PC-3 (cell line): Measurements from ENCODE around the gene C6orf62. TPM values are rescaled to one million over a fixed set of nuclear protein-coding genes. Genes with fewer than 3 reads are reported as not detected.

Experiments used
- ATAC-seq: fragments of 200-7000 bp; cut with Tn5 transposase; 2 replicates; pipeline ENCODE4 v1.9.1; 2020; ENCODE audit warnings: mild to moderate bottlenecking, moderate library complexity
- BruUV-seq: library from RNA; stranded (reverse); fragments of 400-500 nt; replicated peaks from 2 replicates; lab custom pipeline; 2021; lab: Mats Ljungman, UMichigan
- CTCF ChIA-PET: fragments of 300-600 bp; sonication (Branson Sonifier 250); formaldehyde crosslinking; loops from one replicate; lab custom pipeline; 2022; ENCODE audit warnings: antibody characterized with exemption; lab: Charles Lee
- POLR2A ChIA-PET: fragments of 300-600 bp; sonication (Branson Sonifier 250); formaldehyde crosslinking; loops from one replicate; lab custom pipeline; 2022; ENCODE audit warnings: antibody characterized with exemption; ENCODE audit not compliant: unreplicated experiment; lab: Charles Lee
- DNase-seq: peaks from one replicate; pipeline ENCODE4 v3.0.0-alpha.2; 2015
- H2AFZ ChIP-seq: fragments of 300-600 bp; sonication (generic); 2 replicates; pipeline ENCODE4 v1.6.0; 2016; ENCODE audit warnings: antibody characterized with exemption, low read length
- H3F3A ChIP-seq: fragments of 300-600 bp; sonication (generic); one replicate; pipeline ENCODE4 v1.6.0; 2017; ENCODE audit warnings: antibody characterized with exemption, low read length, control low read depth, mild to moderate bottlenecking; ENCODE audit not compliant: unreplicated experiment
- H3K27ac ChIP-seq: fragments of 300-600 bp; sonication (generic); 2 replicates; pipeline ENCODE4 v1.5.1; 2016; ENCODE audit warnings: mild to moderate bottlenecking, low read length
- H3K27me3 ChIP-seq: fragments of 300-600 bp; sonication (generic); 2 replicates; pipeline ENCODE4 v1.6.1; 2016; ENCODE audit warnings: low read length, mixed read lengths
- H3K36me3 ChIP-seq: fragments of 300-600 bp; sonication (generic); 2 replicates; pipeline ENCODE4 v1.6.1; 2016; ENCODE audit warnings: low read depth, mixed run types, low read length, mixed read lengths
- H3K4me1 ChIP-seq: fragments of 300-600 bp; sonication (generic); 2 replicates; pipeline ENCODE4 v1.5.1; 2016; ENCODE audit warnings: low read length; ENCODE audit not compliant: insufficient read depth
- H3K4me2 ChIP-seq: fragments of 300-600 bp; sonication (generic); 2 replicates; pipeline ENCODE4 v1.6.0; 2016; ENCODE audit warnings: low read length
- H3K4me3 ChIP-seq: fragments of 300-600 bp; sonication (generic); 2 replicates; pipeline ENCODE4 v1.5.1; 2016; ENCODE audit warnings: mild to moderate bottlenecking, low read length, mixed read lengths
- H3K79me2 ChIP-seq: fragments of 300-600 bp; sonication (generic); 2 replicates; pipeline ENCODE4 v1.6.1; 2017; ENCODE audit warnings: low read length, mixed read lengths
- H3K9ac ChIP-seq: fragments of 300-600 bp; sonication (generic); 2 replicates; pipeline ENCODE4 v1.6.0; 2016; ENCODE audit warnings: mild to moderate bottlenecking, low read length
- H3K9me2 ChIP-seq: fragments of 300-600 bp; sonication (generic); replicated peaks from 2 replicates; pipeline ENCODE4 v1.6.1; 2016; ENCODE audit warnings: mixed run types, low read length, mixed read lengths
- H3K9me3 ChIP-seq: fragments of 300-600 bp; sonication (generic); 2 replicates; pipeline ENCODE4 v1.6.1; 2016; ENCODE audit warnings: low read length, mixed read lengths
- H4K20me1 ChIP-seq: fragments of 300-600 bp; sonication (generic); 2 replicates; pipeline ENCODE4 v1.6.1; 2016; ENCODE audit warnings: low read length, mixed read lengths
- EZH2 ChIP-seq: fragments of 300-600 bp; sonication (generic); IDR thresholded peaks from one replicate; pipeline ENCODE4 v1.6.1; 2017; ENCODE audit warnings: antibody characterized with exemption, mild to moderate bottlenecking, low read length; ENCODE audit not compliant: unreplicated experiment
- EZH2phosphoT487 ChIP-seq: fragments of 300-600 bp; sonication (generic); IDR thresholded peaks from 2 replicates; pipeline ENCODE4 v1.6.1; 2018; ENCODE audit warnings: mild to moderate bottlenecking, antibody characterized with exemption, low read length, borderline replicate concordance
- intact Hi-C: fragments of 100-400 bp; cut with micrococcal nuclease; formaldehyde crosslinking; loops from 2 replicates; pipeline ENCODE4 v1.9.0; 2023
- total RNA-seq: library from RNA; depleted of rRNA; stranded (reverse); fragments of >200 nt; gene quantifications from 2 replicates; pipeline ENCODE4 v1.2.3, GENCODE V29; 2014
- TF ChIP-seq, protein P1 (sequence below): fragments of 300-600 bp; sonication (generic); conservative IDR thresholded peaks from 2 replicates; pipeline ENCODE4 v1.5.1; 2017; ENCODE audit warnings: antibody characterized with exemption, low read depth, mild to moderate bottlenecking, low read length

Gene C6orf62
- total RNA-seq, 1 experiment from 2014 or later, result 81.8 TPM

DNA sequence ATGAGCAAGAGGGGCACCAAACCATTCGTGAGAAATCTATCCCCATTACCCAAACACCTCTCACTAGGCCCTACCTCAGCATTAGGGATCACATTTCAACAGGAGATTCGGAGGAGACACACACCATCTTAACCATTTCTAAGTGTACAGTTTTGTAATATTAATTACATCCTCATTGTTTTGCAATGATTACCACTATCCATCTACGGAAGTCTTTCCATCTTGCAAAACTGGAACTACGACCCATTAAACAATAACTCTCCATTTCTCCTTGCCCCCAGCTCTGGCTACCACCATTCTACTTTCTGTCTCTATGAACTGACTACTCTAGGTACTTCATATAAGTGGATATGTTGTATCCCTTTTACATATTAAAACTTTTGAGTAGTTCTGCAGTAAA, 32.0 kb downstream of the C6orf62 start:
- H3K9me3 ChIP-seq, result no peaks in the 10 kb centered on the region
- H3K4me3 ChIP-seq, result no peak overlapping the region
- DNase-seq (no peak), ATAC-seq (no peak)
- H3K4me2 ChIP-seq, result no peak overlapping the region
- H3K9me2 ChIP-seq, result no peaks in the 10 kb centered on the region
- no TSS peak for BruUV-seq
- ChIA-PET POLR2A (no interaction called here), CTCF (no interaction called here)
- no peaks in the 10 kb centered on the region for H3K4me1 ChIP-seq
- H3F3A ChIP-seq, result no peaks in the 10 kb centered on the region
- no peaks in the 10 kb centered on the region for H3K36me3 ChIP-seq
- no peak overlapping the region for H2AFZ ChIP-seq
- no peaks in the 10 kb centered on the region for H3K79me2 ChIP-seq
- H3K9ac ChIP-seq, result no peak overlapping the region
- intact Hi-C loops, result no loop called here
- no peak overlapping the region for H3K27ac ChIP-seq
- no peaks in the 10 kb centered on the region for H4K20me1 ChIP-seq
- TF ChIP-seq EZH2 (no peak), EZH2phosphoT487 (no peak)
- TF ChIP-seq, protein P1, sequence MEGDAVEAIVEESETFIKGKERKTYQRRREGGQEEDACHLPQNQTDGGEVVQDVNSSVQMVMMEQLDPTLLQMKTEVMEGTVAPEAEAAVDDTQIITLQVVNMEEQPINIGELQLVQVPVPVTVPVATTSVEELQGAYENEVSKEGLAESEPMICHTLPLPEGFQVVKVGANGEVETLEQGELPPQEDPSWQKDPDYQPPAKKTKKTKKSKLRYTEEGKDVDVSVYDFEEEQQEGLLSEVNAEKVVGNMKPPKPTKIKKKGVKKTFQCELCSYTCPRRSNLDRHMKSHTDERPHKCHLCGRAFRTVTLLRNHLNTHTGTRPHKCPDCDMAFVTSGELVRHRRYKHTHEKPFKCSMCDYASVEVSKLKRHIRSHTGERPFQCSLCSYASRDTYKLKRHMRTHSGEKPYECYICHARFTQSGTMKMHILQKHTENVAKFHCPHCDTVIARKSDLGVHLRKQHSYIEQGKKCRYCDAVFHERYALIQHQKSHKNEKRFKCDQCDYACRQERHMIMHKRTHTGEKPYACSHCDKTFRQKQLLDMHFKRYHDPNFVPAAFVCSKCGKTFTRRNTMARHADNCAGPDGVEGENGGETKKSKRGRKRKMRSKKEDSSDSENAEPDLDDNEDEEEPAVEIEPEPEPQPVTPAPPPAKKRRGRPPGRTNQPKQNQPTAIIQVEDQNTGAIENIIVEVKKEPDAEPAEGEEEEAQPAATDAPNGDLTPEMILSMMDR, result no peak
- H3K27me3 ChIP-seq, result no peaks in the 10 kb centered on the region

DNA sequence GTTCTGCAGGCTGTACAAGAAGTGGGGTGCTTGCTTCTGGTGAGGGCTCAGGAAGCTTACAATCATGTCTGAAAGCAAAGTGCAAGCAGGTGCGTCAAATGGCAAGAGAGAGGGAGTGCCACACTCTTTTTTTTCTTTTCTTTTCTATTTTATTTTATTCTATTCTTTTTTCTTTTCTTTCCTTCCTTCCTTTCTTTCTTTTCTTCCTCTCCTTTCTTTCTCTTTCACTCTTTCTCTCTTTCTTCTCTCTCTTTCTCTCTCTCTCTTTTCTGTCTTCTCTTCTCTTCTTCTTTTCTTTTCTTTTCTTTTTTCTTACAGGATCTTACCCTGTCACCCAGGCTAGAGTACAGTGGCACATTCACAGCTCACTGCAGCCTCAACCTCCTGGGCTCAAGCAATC, 32.5 kb downstream of the C6orf62 start:
- Histone ChIP-seq H3K9me2 (no peaks in the 10 kb centered on the region), H3K4me3 (no peak overlapping the region), H3K9me3 (no peaks in the 10 kb centered on the region), H2AFZ (no peak overlapping the region), H3K79me2 (no peaks in the 10 kb centered on the region), H3K4me1 (no peaks in the 10 kb centered on the region), H3K4me2 (no peak overlapping the region), H3K36me3 (no peaks in the 10 kb centered on the region), H3K27me3 (no peaks in the 10 kb centered on the region), H4K20me1 (no peaks in the 10 kb centered on the region), H3K27ac (no peak overlapping the region), H3F3A (no peaks in the 10 kb centered on the region), H3K9ac (no peak overlapping the region)
- no peak for DNase-seq
- TF ChIP-seq EZH2 (no peak), EZH2phosphoT487 (no peak)
- TF ChIP-seq, protein P1, result no peak
- ATAC-seq, result no peak
- ChIA-PET CTCF (no interaction called here), POLR2A (no interaction called here)
- no TSS peak for BruUV-seq
- intact Hi-C loops, result no loop called here

DNA sequence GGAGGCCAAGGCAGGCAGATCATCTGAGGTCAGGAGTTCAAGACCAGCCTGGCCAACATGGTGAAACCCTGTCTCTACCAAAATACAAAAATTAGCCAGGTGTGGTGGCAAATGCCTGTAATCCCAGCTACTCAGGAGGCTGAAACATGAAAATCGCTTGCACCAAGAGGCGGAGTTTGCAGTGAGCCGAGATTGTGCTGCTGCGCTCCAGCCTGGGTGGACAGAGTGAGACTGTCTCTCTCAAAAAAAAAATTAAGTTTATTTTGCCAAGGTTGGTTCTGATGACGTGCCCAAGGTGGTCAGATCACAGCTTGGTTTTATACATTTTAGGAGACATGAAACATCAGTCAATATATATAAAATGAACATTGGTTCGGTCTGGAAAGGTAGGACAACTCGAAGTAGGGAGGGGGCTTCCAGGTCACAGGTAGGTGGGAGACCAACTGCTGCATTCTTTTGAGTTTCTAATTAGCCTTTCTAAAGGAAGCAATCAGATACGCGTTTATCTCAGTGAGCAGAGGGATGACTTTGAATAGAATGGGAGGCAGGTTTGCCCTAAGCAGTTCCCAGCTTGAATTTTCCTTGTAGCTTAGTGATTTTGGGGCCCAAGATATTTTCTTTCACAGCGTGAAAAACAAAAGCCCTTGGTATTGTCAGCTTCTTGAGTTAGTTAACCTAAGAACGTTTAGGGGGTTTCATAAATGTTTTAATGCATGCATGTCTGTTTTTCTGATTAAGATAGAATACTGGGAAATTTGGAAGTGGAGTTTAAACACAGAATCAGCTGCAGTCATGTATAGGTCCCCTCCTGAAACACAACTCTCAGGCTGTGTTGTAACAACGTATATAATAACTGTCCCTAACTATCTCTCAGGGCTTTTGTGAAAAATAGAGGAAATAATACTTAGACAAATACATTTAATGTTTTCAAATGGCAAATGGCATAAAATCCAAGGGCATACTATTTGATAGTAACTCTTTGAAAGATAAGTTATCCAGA, 35.4 kb downstream of the C6orf62 start:
- ATAC-seq, result no peak
- H3K4me2 ChIP-seq, result no peak overlapping the region
- no peak for DNase-seq
- no peaks in the 10 kb centered on the region for H3K79me2 ChIP-seq
- no TSS peak for BruUV-seq
- H3K27me3 ChIP-seq, result no peaks in the 10 kb centered on the region
- H3K4me3 ChIP-seq, result no peak overlapping the region
- H2AFZ ChIP-seq, result no peak overlapping the region
- H3K27ac ChIP-seq, result no peak overlapping the region
- ChIA-PET POLR2A (no interaction called here), CTCF (no interaction called here)
- no peaks in the 10 kb centered on the region for H3K4me1 ChIP-seq
- H3F3A ChIP-seq, result no peaks in the 10 kb centered on the region
- no peaks in the 10 kb centered on the region for H4K20me1 ChIP-seq
- H3K36me3 ChIP-seq, result no peaks in the 10 kb centered on the region
- H3K9me2 ChIP-seq, result no peaks in the 10 kb centered on the region
- H3K9me3 ChIP-seq, result no peaks in the 10 kb centered on the region
- H3K9ac ChIP-seq, result no peak overlapping the region
- TF ChIP-seq EZH2 (no peak), EZH2phosphoT487 (no peak)
- TF ChIP-seq, protein P1, result no peak
- intact Hi-C loops, result no loop called here
